ENCODE results near the gene MAPKAP1.
A peak's percentile ranks its signal among the peaks of the same experiment; 100 is the strongest.

The MAPKAP1 gene

GRCh38 chr9:125730168-125730567 is 23.2 kb upstream of the MAPKAP1 start:
- no peaks in the 10 kb centered on the region for H3K9me3 ChIP-seq
- H3K36me3 ChIP-seq, result no peaks in the 10 kb centered on the region
- H3K4me1 ChIP-seq (ENCODE audit: control insufficient read depth in 1 of 2, insufficient read depth in 1 of 2, low read depth in 1 of 2, low read length in 1 of 2), result no peaks in the 10 kb centered on the region
- H3K4me3 ChIP-seq (ENCODE audit: low read depth in 1 of 2, low read length in 1 of 2), result no peak overlapping the region
- TF ChIP-seq CTCF (IDR thresholded peaks at IDR 0.05), result no peak
- peaks cover 39% of the 10 kb centered on the region for H3K27me3 ChIP-seq
- no peak overlapping the region for H3K27ac ChIP-seq

- Histone ChIP-seq H3K9me3 (no peaks in the 10 kb centered on the region), H3K36me3 (no peaks in the 10 kb centered on the region), H3K27me3 (peaks cover 29% of the 10 kb centered on the region), H3K4me1 (ENCODE audit: control insufficient read depth in 1 of 2, insufficient read depth in 1 of 2, low read depth in 1 of 2, low read length in 1 of 2) (no peaks in the 10 kb centered on the region), H3K27ac (no peak overlapping the region), H3K4me3 (ENCODE audit: low read depth in 1 of 2, low read length in 1 of 2) (no peak overlapping the region)
- TF ChIP-seq CTCF (IDR thresholded peaks at IDR 0.05), result no peak
These were observed 19.6 kb upstream of the MAPKAP1 start for GRCh38 chr9:125726456-125727132.

- no peak for TF ChIP-seq CTCF (IDR thresholded peaks at IDR 0.05)
- peak overlapping the region; percentile 68 to 81 for H3K4me3 ChIP-seq (ENCODE audit: low read depth in 1 of 2, low read length in 1 of 2)
- peak overlapping the region; percentile 75 for H3K27ac ChIP-seq
- H3K36me3 ChIP-seq, result no peaks in the 10 kb centered on the region
- no peaks in the 10 kb centered on the region for H3K9me3 ChIP-seq
- H3K27me3 ChIP-seq, result no peaks in the 10 kb centered on the region
- H3K4me1 ChIP-seq (ENCODE audit: control insufficient read depth in 1 of 2, insufficient read depth in 1 of 2, low read depth in 1 of 2, low read length in 1 of 2), result peaks cover 13 to 18% of the 10 kb centered on the region in 2 experiments
These were observed 430 bp upstream of the MAPKAP1 start for GRCh38 chr9:125707472-125707804.

DNA sequence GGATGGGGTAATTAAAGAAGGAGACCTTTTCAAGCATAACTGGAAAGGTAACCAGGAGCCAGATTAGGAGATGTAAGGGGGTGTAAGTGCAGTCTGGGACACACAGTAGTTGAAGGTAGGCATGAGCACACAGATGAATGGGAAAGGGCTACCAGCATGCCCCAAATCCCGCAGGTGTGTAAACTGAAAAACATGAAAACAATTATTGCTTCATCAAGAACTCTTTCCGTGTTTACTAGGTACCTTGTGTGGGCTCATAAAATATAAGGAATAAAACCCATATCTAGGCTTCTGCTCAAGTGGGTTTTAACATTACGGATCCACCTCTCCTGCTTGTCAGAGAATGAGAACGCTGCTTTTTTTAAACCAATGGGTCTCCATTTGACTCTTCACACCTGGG is 1.1 kb downstream of the MAPKAP1 start:
- no peaks in the 10 kb centered on the region for H3K9me3 ChIP-seq
- H3K36me3 ChIP-seq, result no peaks in the 10 kb centered on the region
- TF ChIP-seq CTCF (IDR thresholded peaks at IDR 0.05), result no peak
- H3K27me3 ChIP-seq, result no peaks in the 10 kb centered on the region
- H3K27ac ChIP-seq, result no peak overlapping the region
- peak overlapping the region; percentile 68 to 81 for H3K4me3 ChIP-seq (ENCODE audit: low read depth in 1 of 2, low read length in 1 of 2)
- H3K4me1 ChIP-seq (ENCODE audit: control insufficient read depth in 1 of 2, insufficient read depth in 1 of 2, low read depth in 1 of 2, low read length in 1 of 2), result peaks cover 13 to 18% of the 10 kb centered on the region in 2 experiments

DNA sequence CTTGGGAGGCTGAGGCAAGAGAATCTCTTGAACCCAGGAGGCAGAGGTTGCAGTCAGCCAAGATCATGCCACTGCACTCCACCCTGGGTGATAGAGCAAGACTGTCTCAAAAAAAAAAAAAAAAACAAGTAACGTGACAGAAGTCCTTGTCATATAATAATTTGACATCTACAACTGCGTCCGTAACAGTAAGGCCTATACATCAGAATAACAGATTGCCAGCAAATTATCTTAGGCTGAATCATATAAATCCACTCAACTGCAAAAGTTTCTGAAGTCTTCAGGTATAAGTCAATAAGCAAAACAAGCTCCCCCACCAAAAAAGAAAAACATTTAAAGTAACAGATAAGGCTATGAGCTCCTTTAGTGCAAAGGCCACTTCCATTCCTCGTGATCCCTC is 3.3 kb downstream of the MAPKAP1 start:
- no peak for TF ChIP-seq CTCF (IDR thresholded peaks at IDR 0.05)
- H3K27me3 ChIP-seq, result no peaks in the 10 kb centered on the region
- H3K9me3 ChIP-seq, result no peaks in the 10 kb centered on the region
- H3K4me1 ChIP-seq (ENCODE audit: control insufficient read depth in 1 of 2, insufficient read depth in 1 of 2, low read depth in 1 of 2, low read length in 1 of 2), result peaks cover 13 to 18% of the 10 kb centered on the region in 2 experiments
- no peak overlapping the region for H3K4me3 ChIP-seq (ENCODE audit: low read depth in 1 of 2, low read length in 1 of 2)
- H3K27ac ChIP-seq, result no peak overlapping the region
- H3K36me3 ChIP-seq, result no peaks in the 10 kb centered on the region
